ENCODE measurements around the gene IL27RA. TPM values are rescaled to one million over a fixed set of nuclear protein-coding genes. Genes with fewer than 3 reads are reported as not detected.

Gene IL27RA
- total and polyA plus RNA-seq, 7 experiments from 2014 or later = 32.1 to 120 (median 83.2) TPM

GRCh38 chr19:14055396-14055795 lies 23.8 kb downstream of the IL27RA start:
- Mint-ChIP-seq H3K27me3 (peaks cover 16 to 38% (median 24%) of the 10 kb centered on the region in 5 donors), H3K9me3 (peaks cover 0 to 6% (median 0%) of the 10 kb centered on the region in 11 donors), H3K36me3 (peaks cover 6 to 24% (median 20%) of the 10 kb centered on the region in 5 donors), H3K27ac (peak overlapping the region in 2 of 9 donors; percentile 26 to 45), H3K4me1 (peaks cover 14 to 30% (median 19%) of the 10 kb centered on the region in 7 donors), H3K4me3 (no peak overlapping the region)
- CTCF ChIA-PET = interaction anchor here (0.6 kb wide), 1 partner anchor 176 kb away, joined by 3 read pairs; no protein-coding TSS in a partner anchor
- H3K27ac ChIP-seq (ENCODE audit: low read depth, low read length) = no peak overlapping the region
- peaks cover 9 to 10% of the 10 kb centered on the region in 2 donors for H3K4me1 ChIP-seq (ENCODE audit: control insufficient read depth in 2 of 2, insufficient read depth in 2 of 2, low read length in 2 of 2)
- POLR2A ChIA-PET = interaction anchor here (0.8 kb wide), 1 partner anchor 121 kb away, joined by 3 read pairs; no protein-coding TSS in a partner anchor
- no peak overlapping the region for H3K4me3 ChIP-seq (ENCODE audit: low read length)
- DNase-seq (no peak), ATAC-seq (no peak)
- peaks cover 6 to 26% (median 8%) of the 10 kb centered on the region in 3 experiments for H3K36me3 ChIP-seq (ENCODE audit: control insufficient read depth in 2 of 3, insufficient read depth in 3 of 3, low read length in 3 of 3)
- H3K9me3 ChIP-seq (ENCODE audit: control insufficient read depth in 2 of 3, low read length in 3 of 3) = no peaks in the 10 kb centered on the region
- intact Hi-C loops (cut with micrococcal nuclease) = no loop called here
- H3K27me3 ChIP-seq (ENCODE audit: control insufficient read depth in 2 of 2, insufficient read depth in 2 of 2, low read length in 2 of 2) = peaks cover 5 to 21% of the 10 kb centered on the region in 2 donors

GRCh38 chr19:14056069-14056666 lies 24.6 kb downstream of the IL27RA start:
- Histone ChIP-seq H3K4me3 (ENCODE audit: low read length) (no peak overlapping the region), H3K4me1 (ENCODE audit: control insufficient read depth in 2 of 2, insufficient read depth in 2 of 2, low read length in 2 of 2) (peaks cover 9 to 10% of the 10 kb centered on the region in 2 donors), H3K27me3 (ENCODE audit: control insufficient read depth in 2 of 2, insufficient read depth in 2 of 2, low read length in 2 of 2) (peaks cover 5 to 21% of the 10 kb centered on the region in 2 donors), H3K27ac (ENCODE audit: low read depth, low read length) (no peak overlapping the region), H3K9me3 (ENCODE audit: control insufficient read depth in 2 of 3, low read length in 3 of 3) (no peaks in the 10 kb centered on the region), H3K36me3 (ENCODE audit: control insufficient read depth in 2 of 3, insufficient read depth in 3 of 3, low read length in 3 of 3) (peaks cover 0 to 19% (median 3%) of the 10 kb centered on the region in 3 experiments)
- Mint-ChIP-seq H3K27ac (no peak overlapping the region), H3K27me3 (peaks cover 16 to 44% (median 27%) of the 10 kb centered on the region in 5 donors), H3K4me1 (peaks cover 14 to 30% (median 19%) of the 10 kb centered on the region in 7 donors), H3K36me3 (peaks cover 6 to 19% (median 18%) of the 10 kb centered on the region in 5 donors), H3K4me3 (peak overlapping the region in 2 of 10 donors; percentile 13 to 80), H3K9me3 (peaks cover 0 to 6% (median 0%) of the 10 kb centered on the region in 11 donors)
- no peak for DNase-seq
- POLR2A ChIA-PET = interaction anchor here (0.8 kb wide), 1 partner anchor 122 kb away, joined by 3 read pairs; no protein-coding TSS in a partner anchor
- CTCF ChIA-PET = interaction anchor here (0.6 to 1.1 kb wide), 2 partner anchors 8 to 48 kb away, joined by 3 read pairs; no protein-coding TSS in a partner anchor
- ATAC-seq = no peak
- intact Hi-C loops (cut with micrococcal nuclease) = no loop called here

GRCh38 chr19:14056741-14057356 lies 25.3 kb downstream of the IL27RA start:
- POLR2A ChIA-PET = interaction anchor here (0.7 to 1.9 kb wide), 3 partner anchors 15 to 25 kb away, joined by 3 to 4 read pairs (median 3); partner anchors contain the start of gene IL27RA

GRCh38 chr19:14058182-14059092 lies 26.9 kb downstream of the IL27RA start:
- H3K27me3 Mint-ChIP-seq = peaks cover 16 to 48% (median 27%) of the 10 kb centered on the region in 5 donors
- ATAC-seq = no peak
- H3K9me3 ChIP-seq (ENCODE audit: control insufficient read depth in 2 of 3, low read length in 3 of 3) = no peaks in the 10 kb centered on the region
- H3K27ac ChIP-seq (ENCODE audit: low read depth, low read length) = no peak overlapping the region
- ChIA-PET CTCF (interaction anchor here (1.0 to 2.6 kb wide), 7 partner anchors 10 to 179 kb away, joined by 3 to 22 read pairs (median 8); partner anchors contain the start of gene MISP3), POLR2A (interaction anchor here (1.1 to 1.9 kb wide), 4 partner anchors 10 to 28 kb away, joined by 3 to 4 read pairs (median 4); partner anchors contain the start of gene IL27RA)
- H3K4me1 ChIP-seq (ENCODE audit: control insufficient read depth in 2 of 2, insufficient read depth in 2 of 2, low read length in 2 of 2) = peaks cover 9 to 10% of the 10 kb centered on the region in 2 donors
- H3K4me1 Mint-ChIP-seq = peaks cover 9 to 30% (median 19%) of the 10 kb centered on the region in 7 donors
- DNase-seq = peak in 1 of 9 donors; percentile 51
- peaks cover 0 to 6% (median 5%) of the 10 kb centered on the region in 5 donors for H3K36me3 Mint-ChIP-seq
- intact Hi-C loops (cut with micrococcal nuclease) = loop anchor here in 1 of 2 donors (1.0 kb wide), 1 partner anchor 15 kb away; no protein-coding TSS in a partner anchor
- H3K27ac Mint-ChIP-seq = no peak overlapping the region
- no peak overlapping the region for H3K4me3 ChIP-seq (ENCODE audit: low read length)
- H3K9me3 Mint-ChIP-seq = peaks cover 0 to 5% (median 0%) of the 10 kb centered on the region in 11 donors
- peaks cover 5 to 21% of the 10 kb centered on the region in 2 donors for H3K27me3 ChIP-seq (ENCODE audit: control insufficient read depth in 2 of 2, insufficient read depth in 2 of 2, low read length in 2 of 2)
- peak overlapping the region; percentile 23 to 81 (median 60) for H3K4me3 Mint-ChIP-seq
- H3K36me3 ChIP-seq (ENCODE audit: control insufficient read depth in 2 of 3, insufficient read depth in 3 of 3, low read length in 3 of 3) = no peaks in the 10 kb centered on the region

More at GRCh38 chr19:14056741-14057356, 25.3 kb downstream of the IL27RA start:
- H3K4me3 ChIP-seq (ENCODE audit: low read length) = no peak overlapping the region
- DNase-seq (no peak), ATAC-seq (no peak)
- Mint-ChIP-seq H3K9me3 (peaks cover 0 to 6% (median 0%) of the 10 kb centered on the region in 11 donors), H3K4me3 (peak overlapping the region; percentile 13 to 80 (median 54)), H3K36me3 (peaks cover 6 to 15% (median 13%) of the 10 kb centered on the region in 5 donors), H3K27me3 (peaks cover 16 to 48% (median 27%) of the 10 kb centered on the region in 5 donors), H3K4me1 (peaks cover 14 to 30% (median 19%) of the 10 kb centered on the region in 7 donors), H3K27ac (peak overlapping the region in 1 of 9 donors; percentile 30)
- CTCF ChIA-PET = interaction anchor here (0.6 to 1.1 kb wide), 2 partner anchors 8 to 47 kb away, joined by 3 read pairs; no protein-coding TSS in a partner anchor
- H3K27me3 ChIP-seq (ENCODE audit: control insufficient read depth in 2 of 2, insufficient read depth in 2 of 2, low read length in 2 of 2) = peaks cover 5 to 21% of the 10 kb centered on the region in 2 donors
- peaks cover 9 to 10% of the 10 kb centered on the region in 2 donors for H3K4me1 ChIP-seq (ENCODE audit: control insufficient read depth in 2 of 2, insufficient read depth in 2 of 2, low read length in 2 of 2)
- H3K36me3 ChIP-seq (ENCODE audit: control insufficient read depth in 2 of 3, insufficient read depth in 3 of 3, low read length in 3 of 3) = peaks cover 0 to 12% (median 0%) of the 10 kb centered on the region in 3 experiments
- no peak overlapping the region for H3K27ac ChIP-seq (ENCODE audit: low read depth, low read length)
- intact Hi-C loops (cut with micrococcal nuclease) = no loop called here
- H3K9me3 ChIP-seq (ENCODE audit: control insufficient read depth in 2 of 3, low read length in 3 of 3) = no peaks in the 10 kb centered on the region

- Mint-ChIP-seq H3K27me3 (peaks cover 16 to 48% (median 27%) of the 10 kb centered on the region in 5 donors), H3K9me3 (peaks cover 0 to 5% (median 0%) of the 10 kb centered on the region in 11 donors), H3K4me1 (peaks cover 9 to 26% (median 19%) of the 10 kb centered on the region in 7 donors), H3K36me3 (peaks cover 0 to 2% (median 1%) of the 10 kb centered on the region in 5 donors), H3K27ac (no peak overlapping the region), H3K4me3 (peak overlapping the region in 9 of 10 donors; percentile 19 to 81 (median 55))
- peak; percentile 68 for ATAC-seq
- Histone ChIP-seq H3K27ac (ENCODE audit: low read depth, low read length) (no peak overlapping the region), H3K27me3 (ENCODE audit: control insufficient read depth in 2 of 2, insufficient read depth in 2 of 2, low read length in 2 of 2) (peaks cover 5 to 21% of the 10 kb centered on the region in 2 donors), H3K9me3 (ENCODE audit: control insufficient read depth in 2 of 3, low read length in 3 of 3) (no peaks in the 10 kb centered on the region), H3K4me3 (ENCODE audit: low read length) (no peak overlapping the region), H3K36me3 (ENCODE audit: control insufficient read depth in 2 of 3, insufficient read depth in 3 of 3, low read length in 3 of 3) (no peaks in the 10 kb centered on the region), H3K4me1 (ENCODE audit: control insufficient read depth in 2 of 2, insufficient read depth in 2 of 2, low read length in 2 of 2) (peaks cover 9 to 10% of the 10 kb centered on the region in 2 donors)
- intact Hi-C loops (cut with micrococcal nuclease) = loop anchor here in 1 of 2 donors (1.0 kb wide), 1 partner anchor 14 kb away; no protein-coding TSS in a partner anchor
- CTCF ChIA-PET = interaction anchor here (1.0 to 2.6 kb wide), 8 partner anchors 10 to 180 kb away, joined by 3 to 22 read pairs (median 7); partner anchors contain the start of gene MISP3
- DNase-seq = peak in 5 of 9 donors; percentile 30 to 66 (median 46)
- POLR2A ChIA-PET = interaction anchor here (0.7 to 1.1 kb wide), 2 partner anchors 29 to 37 kb away, joined by 3 read pairs; no protein-coding TSS in a partner anchor
Observed at GRCh38 chr19:14059093-14059480, 27.5 kb downstream of the IL27RA start.

All from naive thymus-derived CD4-positive, alpha-beta T cell (primary cell).